SU-DHL-6 (cell line): ENCODE data around the gene KSR2.

ENCODE experiments used
- H2AFZ ChIP-seq: fragments of 200-600 bp; sonication (generic); 2 replicates; pipeline ENCODE4 v1.6.1; 2014; ENCODE audit warnings: low read depth, mild to moderate bottlenecking, moderate library complexity, mixed read lengths, antibody characterized with exemption, low read length; ENCODE audit not compliant: severe bottlenecking
- H3F3A ChIP-seq: fragments of 200-600 bp; shearing (Covaris generic); 2 replicates; pipeline ENCODE4 v1.6.0; 2016; ENCODE audit warnings: antibody characterized with exemption, mild to moderate bottlenecking; ENCODE audit not compliant: insufficient read depth
- H3K27ac ChIP-seq: fragments of 200-600 bp; sonication (generic); 2 replicates; pipeline ENCODE4 v1.5.1; 2016; ENCODE audit warnings: low read depth, mild to moderate bottlenecking, low read length, moderate library complexity, mixed read lengths
- H3K27me3 ChIP-seq: fragments of 200-600 bp; sonication (generic), shearing (Covaris generic); 2 replicates; pipeline ENCODE4 v1.6.0; 2014; ENCODE audit warnings: mild to moderate bottlenecking, low read length
- H3K36me3 ChIP-seq: fragments of 200-600 bp; sonication (generic); 2 replicates; pipeline ENCODE4 v1.6.1; 2014; ENCODE audit warnings: mild to moderate bottlenecking, low read length, mixed read lengths
- H3K4me2 ChIP-seq: fragments of 300-600, 200-600 bp; shearing (Covaris generic), sonication (generic); 2 replicates; pipeline ENCODE4 v1.6.0; 2014; ENCODE audit warnings: low read length, low read depth, mild to moderate bottlenecking; ENCODE audit not compliant: poor library complexity, severe bottlenecking
- H3K4me3 ChIP-seq: fragments of 200-600 bp; sonication (generic); 2 replicates; pipeline ENCODE4 v1.5.1; 2014; ENCODE audit warnings: antibody characterized with exemption, low read length, mild to moderate bottlenecking, mixed read lengths; ENCODE audit not compliant: insufficient read depth, poor library complexity, severe bottlenecking
- H3K79me2 ChIP-seq: fragments of 200-600 bp; sonication (generic); 2 replicates; pipeline ENCODE4 v1.6.1; 2014; ENCODE audit warnings: mild to moderate bottlenecking, low read length, moderate library complexity; ENCODE audit not compliant: insufficient read depth
- H3K9ac ChIP-seq: fragments of 200-600 bp; sonication (generic); 2 replicates; pipeline ENCODE4 v1.7.0; 2014; ENCODE audit warnings: mild to moderate bottlenecking, low read length
- H3K9me2 ChIP-seq: fragments of 200-600 bp; sonication (generic); replicated peaks from 2 replicates; pipeline ENCODE4 v1.6.1; 2014; ENCODE audit warnings: low read length; ENCODE audit not compliant: insufficient read depth
- H3K9me3 ChIP-seq: fragments of 200-600 bp; sonication (generic); 2 replicates; pipeline ENCODE4 v1.6.1; 2014; ENCODE audit warnings: low read length, mixed read lengths; ENCODE audit not compliant: insufficient read depth
- H4K20me1 ChIP-seq: fragments of 200-600 bp; sonication (generic); 2 replicates; pipeline ENCODE4 v1.6.1; 2014; ENCODE audit warnings: low read depth, mild to moderate bottlenecking, antibody characterized with exemption, low read length, moderate library complexity, mixed read lengths
- EZH2phosphoT487 ChIP-seq: fragments of 200-600 bp; sonication (generic), shearing (Covaris generic); conservative IDR thresholded peaks from 2 replicates; pipeline ENCODE4 v1.6.1; 2018; ENCODE audit warnings: mild to moderate bottlenecking, antibody characterized with exemption, low read length, moderate library complexity, mixed read lengths
- TF ChIP-seq, protein P1 (sequence below): fragments of 200-600 bp; sonication (generic); IDR thresholded peaks from one replicate; pipeline ENCODE4 v1.5.1; 2017; ENCODE audit warnings: antibody characterized with exemption, mild to moderate bottlenecking, low read length, moderate library complexity; ENCODE audit not compliant: insufficient read depth, poor library complexity, severe bottlenecking

The KSR2 gene

GRCh38 chr12:117686911-117687377 is 281.8 kb downstream of the KSR2 start:
- no peak overlapping the region for H3K4me2 ChIP-seq

GRCh38 chr12:117686210-117686609 is 282.6 kb downstream of the KSR2 start:
- Histone ChIP-seq H3F3A (no peaks in the 10 kb centered on the region), H3K27me3 (no peaks in the 10 kb centered on the region), H3K36me3 (no peaks in the 10 kb centered on the region), H3K9ac (no peak overlapping the region), H2AFZ (no peak overlapping the region), H3K4me2 (no peak overlapping the region), H4K20me1 (no peaks in the 10 kb centered on the region), H3K27ac (no peak overlapping the region), H3K9me3 (no peaks in the 10 kb centered on the region), H3K9me2 (no peaks in the 10 kb centered on the region), H3K4me3 (no peak overlapping the region), H3K79me2 (no peaks in the 10 kb centered on the region)
- no peak for TF ChIP-seq EZH2phosphoT487
- TF ChIP-seq, protein P1, sequence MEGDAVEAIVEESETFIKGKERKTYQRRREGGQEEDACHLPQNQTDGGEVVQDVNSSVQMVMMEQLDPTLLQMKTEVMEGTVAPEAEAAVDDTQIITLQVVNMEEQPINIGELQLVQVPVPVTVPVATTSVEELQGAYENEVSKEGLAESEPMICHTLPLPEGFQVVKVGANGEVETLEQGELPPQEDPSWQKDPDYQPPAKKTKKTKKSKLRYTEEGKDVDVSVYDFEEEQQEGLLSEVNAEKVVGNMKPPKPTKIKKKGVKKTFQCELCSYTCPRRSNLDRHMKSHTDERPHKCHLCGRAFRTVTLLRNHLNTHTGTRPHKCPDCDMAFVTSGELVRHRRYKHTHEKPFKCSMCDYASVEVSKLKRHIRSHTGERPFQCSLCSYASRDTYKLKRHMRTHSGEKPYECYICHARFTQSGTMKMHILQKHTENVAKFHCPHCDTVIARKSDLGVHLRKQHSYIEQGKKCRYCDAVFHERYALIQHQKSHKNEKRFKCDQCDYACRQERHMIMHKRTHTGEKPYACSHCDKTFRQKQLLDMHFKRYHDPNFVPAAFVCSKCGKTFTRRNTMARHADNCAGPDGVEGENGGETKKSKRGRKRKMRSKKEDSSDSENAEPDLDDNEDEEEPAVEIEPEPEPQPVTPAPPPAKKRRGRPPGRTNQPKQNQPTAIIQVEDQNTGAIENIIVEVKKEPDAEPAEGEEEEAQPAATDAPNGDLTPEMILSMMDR = no peak

More at GRCh38 chr12:117686911-117687377, 281.8 kb downstream of the KSR2 start:
- no peak overlapping the region for H2AFZ ChIP-seq
- TF ChIP-seq EZH2phosphoT487 = no peak
- TF ChIP-seq, protein P1 = no peak
- H3K79me2 ChIP-seq = no peaks in the 10 kb centered on the region
- no peaks in the 10 kb centered on the region for H3K9me2 ChIP-seq
- H3K27me3 ChIP-seq = no peaks in the 10 kb centered on the region
- no peaks in the 10 kb centered on the region for H3K9me3 ChIP-seq
- H3F3A ChIP-seq = no peaks in the 10 kb centered on the region
- H3K36me3 ChIP-seq = no peaks in the 10 kb centered on the region
- H3K4me3 ChIP-seq = no peak overlapping the region
- no peaks in the 10 kb centered on the region for H4K20me1 ChIP-seq
- H3K27ac ChIP-seq = no peak overlapping the region
- no peak overlapping the region for H3K9ac ChIP-seq

GRCh38 chr12:117685110-117685926 is 283.5 kb downstream of the KSR2 start:
- Histone ChIP-seq H3K27me3 (no peaks in the 10 kb centered on the region), H3K36me3 (no peaks in the 10 kb centered on the region), H4K20me1 (no peaks in the 10 kb centered on the region), H3K4me3 (no peak overlapping the region), H3K9ac (no peak overlapping the region), H2AFZ (no peak overlapping the region), H3F3A (no peaks in the 10 kb centered on the region), H3K9me2 (no peaks in the 10 kb centered on the region), H3K27ac (no peak overlapping the region), H3K9me3 (no peaks in the 10 kb centered on the region), H3K79me2 (no peaks in the 10 kb centered on the region), H3K4me2 (no peak overlapping the region)
- no peak for TF ChIP-seq EZH2phosphoT487
- TF ChIP-seq, protein P1 = no peak
